Stomach (tissue), 9 donors: ENCODE results near the gene PTBP3. TPM values are rescaled to one million over a fixed set of nuclear protein-coding genes. Genes with fewer than 3 reads are reported as not detected.

ENCODE experiments used
- DNase-seq, 2 donors: peaks; one replicate each; pipeline versions ENCODE4 v3.0.0 to v3.0.0-alpha.2; 2013 to 2019
- H3K27ac ChIP-seq, 5 donors: fragments of 200-600 bp in 4 of 5; sonication (generic) in 4 of 5; one replicate each; pipeline ENCODE4 v1.5.1; 2013 to 2019; ENCODE audit warnings: mild to moderate bottlenecking in 1 of 5, moderate library complexity in 1 of 5
- H3K27me3 ChIP-seq, 3 donors: fragments of 200-600 bp; sonication (generic); one replicate each; pipeline ENCODE4 v1.5.1; 2017 to 2019; ENCODE audit warnings: mixed run types in 1 of 3
- H3K36me3 ChIP-seq, 4 donors: fragments of 200-600 bp; sonication (generic); 1 replicate in 3 of 4; 2 replicates in 1 of 4; pipeline ENCODE4 v1.5.1; 2016 to 2019
- H3K4me1 ChIP-seq, 4 donors: fragments of 200-600 bp; sonication (generic); one replicate each; pipeline ENCODE4 v1.5.1; 2016 to 2019
- H3K4me3 ChIP-seq, 4 donors: fragments of 200-600 bp; sonication (generic) in 3 of 4; one replicate each; pipeline ENCODE4 v1.5.1; 2016 to 2019; ENCODE audit warnings: mild to moderate bottlenecking in 1 of 4
- H3K9me3 ChIP-seq, 4 donors: fragments of 200-600 bp; sonication (generic); one replicate each; pipeline ENCODE4 v1.5.1; 2016 to 2019
- EP300 ChIP-seq: sonication (generic); formaldehyde crosslinking; IDR thresholded peaks from one replicate; pipeline ENCODE4 v1.6.1; 2017; ENCODE audit warnings: antibody characterized with exemption
- POLR2A ChIP-seq, 4 donors: fragments of 450-650 bp; IDR thresholded peaks; one replicate each; pipeline ENCODE4 v1.6.1; 2016; ENCODE audit warnings: antibody characterized with exemption in 4 of 4, control low read depth in 2 of 4, mild to moderate bottlenecking in 1 of 4, moderate library complexity in 1 of 4
- POLR2AphosphoS5 ChIP-seq, 3 donors: sonication (generic); formaldehyde crosslinking; IDR thresholded peaks; one replicate each; pipeline ENCODE4 v1.6.1; 2016; ENCODE audit warnings: antibody characterized with exemption in 3 of 3
- WGBS, 5 donors: extraction: QIAGEN DNeasy Blood & Tissue Kit in 3 of 5; methylation state at CpG; one replicate each; pipeline versions ENCODE4 v1.1.5 to v1.1.7; 2013 to 2018; 5-methylcytosine and 5-hydroxymethylcytosine counted together
- intact Hi-C: fragments of 100-400 bp; cut with DNase I; formaldehyde crosslinking; loops from one replicate; pipeline ENCODE4 v1.15.1; 2023; ENCODE audit warnings: low total_unique reads
- polyA plus RNA-seq, 3 donors: library from polyadenylated mRNA; stranded (reverse); fragments of 200-250 nt; gene quantifications; one replicate each; pipeline ENCODE4 v1.2.3, GENCODE V29; 2013
- total RNA-seq, 5 donors: library from RNA; depleted of rRNA; stranded (reverse); fragments of >200 nt; gene quantifications; one replicate each; pipeline versions ENCODE4 v1.1.0 to v1.2.3, GENCODE V29; 2014 to 2016
- TF ChIP-seq, protein P1 (sequence below), 7 experiments: fragments of 450-650 bp in 4 of 7; fragments of 200-600 bp in 3 of 7; sonication (generic) in 3 of 7; IDR thresholded peaks; one replicate each; pipeline ENCODE4 v1.5.1; 2016 to 2019; ENCODE audit warnings: antibody characterized with exemption in 7 of 7, control low read depth in 2 of 7, mild to moderate bottlenecking in 1 of 7
- donor health status: healthy with polysubstance abuse.
- donor health status: Bipolar disorder and iron deficiency.
- donor health status: healthy.

Gene PTBP3
- total and polyA plus RNA-seq, 8 donors = 11.7 to 90.7 (median 24.1) TPM

- Histone ChIP-seq H3K4me3 (no peak overlapping the region), H3K27ac (no peak overlapping the region), H3K36me3 (no peaks in the 10 kb centered on the region), H3K9me3 (no peaks in the 10 kb centered on the region), H3K27me3 (no peaks in the 10 kb centered on the region), H3K4me1 (peaks cover 15 to 86% (median 51%) of the 10 kb centered on the region in 4 donors)
- no peak for DNase-seq
- WGBS, 5 donors = 73 to 85% (median 81%) methylated on average over 2 of the region's 2 CpGs
- TF ChIP-seq, protein P1, sequence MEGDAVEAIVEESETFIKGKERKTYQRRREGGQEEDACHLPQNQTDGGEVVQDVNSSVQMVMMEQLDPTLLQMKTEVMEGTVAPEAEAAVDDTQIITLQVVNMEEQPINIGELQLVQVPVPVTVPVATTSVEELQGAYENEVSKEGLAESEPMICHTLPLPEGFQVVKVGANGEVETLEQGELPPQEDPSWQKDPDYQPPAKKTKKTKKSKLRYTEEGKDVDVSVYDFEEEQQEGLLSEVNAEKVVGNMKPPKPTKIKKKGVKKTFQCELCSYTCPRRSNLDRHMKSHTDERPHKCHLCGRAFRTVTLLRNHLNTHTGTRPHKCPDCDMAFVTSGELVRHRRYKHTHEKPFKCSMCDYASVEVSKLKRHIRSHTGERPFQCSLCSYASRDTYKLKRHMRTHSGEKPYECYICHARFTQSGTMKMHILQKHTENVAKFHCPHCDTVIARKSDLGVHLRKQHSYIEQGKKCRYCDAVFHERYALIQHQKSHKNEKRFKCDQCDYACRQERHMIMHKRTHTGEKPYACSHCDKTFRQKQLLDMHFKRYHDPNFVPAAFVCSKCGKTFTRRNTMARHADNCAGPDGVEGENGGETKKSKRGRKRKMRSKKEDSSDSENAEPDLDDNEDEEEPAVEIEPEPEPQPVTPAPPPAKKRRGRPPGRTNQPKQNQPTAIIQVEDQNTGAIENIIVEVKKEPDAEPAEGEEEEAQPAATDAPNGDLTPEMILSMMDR (IDR thresholded peaks at IDR 0.05) = no peak
- no peak for TF ChIP-seq EP300
- no peak for TF ChIP-seq POLR2A (IDR thresholded peaks at IDR 0.05)
- no peak for TF ChIP-seq POLR2AphosphoS5 (IDR thresholded peaks at IDR 0.05)
- intact Hi-C loops = no loop called here
Measured at GRCh38 chr9:112328545-112328944, 4.9 kb downstream of the PTBP3 start.

GRCh38 chr9:112327718-112328450 is 5.5 kb downstream of the PTBP3 start:
- 29 to 44% (median 30%) methylated on average over 2 of the region's 2 CpGs for WGBS, 5 donors
- TF ChIP-seq, protein P1 (IDR thresholded peaks at IDR 0.05) = no peak
- TF ChIP-seq POLR2AphosphoS5 (IDR thresholded peaks at IDR 0.05) (no peak), EP300 (no peak), POLR2A (IDR thresholded peaks at IDR 0.05) (no peak)

GRCh38 chr9:112326194-112326593 is 7.2 kb downstream of the PTBP3 start:
- no peak for DNase-seq
- Histone ChIP-seq H3K27ac (peak overlapping the region in 1 of 5 donors; percentile 5), H3K9me3 (no peaks in the 10 kb centered on the region), H3K4me3 (no peak overlapping the region), H3K36me3 (peaks cover 0 to 8% (median 0%) of the 10 kb centered on the region in 4 donors), H3K27me3 (no peaks in the 10 kb centered on the region), H3K4me1 (peaks cover 19 to 87% (median 49%) of the 10 kb centered on the region in 4 donors)
- TF ChIP-seq POLR2A (IDR thresholded peaks at IDR 0.05) (no peak), POLR2AphosphoS5 (IDR thresholded peaks at IDR 0.05) (no peak), EP300 (no peak)
- TF ChIP-seq, protein P1 (IDR thresholded peaks at IDR 0.05) = no peak
- intact Hi-C loops = no loop called here
- WGBS, 5 donors = 22 to 52% (median 32%) methylated on average over 3 of the region's 3 CpGs

More at GRCh38 chr9:112327718-112328450, 5.5 kb downstream of the PTBP3 start:
- H3K27me3 ChIP-seq = no peaks in the 10 kb centered on the region
- peaks cover 16 to 92% (median 55%) of the 10 kb centered on the region in 4 donors for H3K4me1 ChIP-seq
- intact Hi-C loops = no loop called here
- H3K27ac ChIP-seq = no peak overlapping the region
- H3K36me3 ChIP-seq = peaks cover 0 to 6% (median 0%) of the 10 kb centered on the region in 4 donors
- H3K9me3 ChIP-seq = no peaks in the 10 kb centered on the region
- no peak overlapping the region for H3K4me3 ChIP-seq
- DNase-seq = no peak

DNA sequence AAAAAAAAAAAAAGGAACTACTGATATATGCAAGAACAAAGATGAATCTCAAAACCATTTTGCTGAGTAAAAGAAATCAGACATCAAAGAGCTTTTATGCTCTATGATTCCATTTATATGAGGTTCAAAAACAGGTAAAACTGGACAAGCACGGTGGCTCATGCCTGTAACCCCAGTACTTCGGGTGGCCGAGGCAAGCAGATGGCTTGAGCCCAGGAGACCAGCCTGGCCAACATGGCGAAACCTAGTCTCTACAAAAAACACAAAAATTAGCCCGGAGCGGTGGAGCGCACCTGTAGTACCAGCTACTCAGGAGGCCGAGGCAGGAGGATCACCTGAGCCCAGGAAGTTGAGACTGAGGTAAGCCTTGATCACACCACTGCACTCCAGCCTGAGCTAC is 7.8 kb downstream of the PTBP3 start:
- H3K4me1 ChIP-seq = peaks cover 19 to 81% (median 46%) of the 10 kb centered on the region in 4 donors
- TF ChIP-seq POLR2AphosphoS5 (IDR thresholded peaks at IDR 0.05) (no peak), POLR2A (IDR thresholded peaks at IDR 0.05) (no peak), EP300 (no peak)
- TF ChIP-seq, protein P1 (IDR thresholded peaks at IDR 0.05) = no peak
- H3K27me3 ChIP-seq = no peaks in the 10 kb centered on the region
- H3K36me3 ChIP-seq = peaks cover 0 to 8% (median 0%) of the 10 kb centered on the region in 4 donors
- WGBS, 5 donors = 75 to 89% (median 84%) methylated on average over 8 of the region's 8 CpGs
- H3K27ac ChIP-seq = no peak overlapping the region
- DNase-seq = no peak
- H3K4me3 ChIP-seq = no peak overlapping the region
- intact Hi-C loops = no loop called here
- no peaks in the 10 kb centered on the region for H3K9me3 ChIP-seq
